Head of caudate nucleus (tissue), 42 donors: ENCODE results near the gene ALAS1.
A peak's percentile ranks its signal among the peaks of the same experiment; 100 is the strongest.
"Not testable (repeated sequence)": the region's sequence is repeated elsewhere in the genome, so short reads cannot be mapped to it uniquely, and the experiment has no call there.

Experiments used
- DNase-seq, 42 donors: peaks; one replicate each; pipeline versions ENCODE4 v3.0.0 to v3.0.0-alpha.2; 2020 to 2021; ENCODE audit warnings: mixed read lengths in 7 of 42
- intact Hi-C: fragments of 100-400 bp; cut with DNase I; formaldehyde crosslinking; loops from one replicate; pipeline ENCODE4 v1.15.0; 2022

The ALAS1 gene

DNA sequence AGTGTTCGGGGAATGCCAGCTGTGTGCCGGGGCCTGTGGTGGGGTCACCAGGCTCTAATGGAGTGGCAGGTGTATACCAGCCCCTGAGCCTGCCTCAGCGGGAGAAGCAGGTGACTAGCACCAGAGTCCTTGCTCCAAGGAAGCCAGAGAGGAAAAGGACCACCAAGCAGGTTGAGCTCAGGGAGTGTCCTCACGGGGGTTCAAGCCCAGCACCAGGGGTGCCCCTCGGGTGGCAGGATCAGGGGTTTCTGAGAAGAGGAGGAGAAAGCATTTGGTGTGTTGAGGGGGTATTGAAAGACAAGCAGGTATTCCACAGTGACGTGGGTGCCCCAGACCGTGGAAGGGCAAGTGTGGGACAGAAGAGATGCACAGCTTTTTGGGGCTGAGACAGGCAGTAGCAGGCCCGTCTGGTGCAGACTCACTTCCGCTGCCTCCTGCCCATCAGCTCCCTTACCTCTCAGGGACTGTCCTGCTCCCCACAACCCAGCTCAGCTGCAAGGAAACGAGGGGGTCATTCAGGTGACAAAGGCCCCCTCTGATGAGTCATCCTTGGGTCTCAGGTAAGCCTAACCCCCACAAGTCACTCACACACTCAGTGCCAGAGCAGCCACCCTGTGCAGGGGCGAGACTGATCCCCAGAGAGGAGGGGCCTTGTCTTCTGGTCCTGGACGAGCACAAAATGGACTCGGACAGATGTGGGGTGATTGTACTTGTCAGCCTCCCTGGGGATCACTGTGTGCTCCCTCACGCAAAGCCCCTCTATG lies 22.4 kb upstream of the ALAS1 start:
- intact Hi-C loops: no loop called here
- no peak for DNase-seq

DNA sequence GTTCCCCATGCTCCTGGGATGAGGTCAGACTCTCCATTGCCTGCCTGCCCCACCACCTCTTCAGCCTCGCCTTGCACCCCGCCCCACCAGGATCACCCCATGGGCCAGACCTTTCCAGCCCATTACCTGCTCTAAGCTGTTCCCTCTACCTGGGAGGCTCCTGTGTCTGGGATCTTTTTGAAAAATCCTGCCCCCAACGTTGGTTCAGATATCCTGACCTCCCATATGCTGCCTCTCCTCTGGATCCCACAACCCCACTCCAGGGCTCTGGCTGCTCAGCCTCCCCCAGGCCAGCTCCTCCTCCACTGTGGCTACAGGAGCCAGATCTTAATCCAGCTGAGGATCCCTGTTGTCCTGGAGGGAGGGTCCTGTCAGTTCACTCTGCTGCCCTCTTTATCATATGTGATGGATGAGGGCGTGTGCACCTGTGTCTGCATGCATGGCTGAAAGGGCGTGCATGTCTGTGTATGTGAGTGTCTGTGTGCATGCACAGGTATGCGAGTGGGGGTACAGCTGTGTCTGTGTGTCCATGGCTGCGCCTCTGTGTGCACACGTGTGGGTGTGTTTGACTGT lies 21.7 kb upstream of the ALAS1 start:
- DNase-seq: no peak
- intact Hi-C loops: no loop called here

DNA sequence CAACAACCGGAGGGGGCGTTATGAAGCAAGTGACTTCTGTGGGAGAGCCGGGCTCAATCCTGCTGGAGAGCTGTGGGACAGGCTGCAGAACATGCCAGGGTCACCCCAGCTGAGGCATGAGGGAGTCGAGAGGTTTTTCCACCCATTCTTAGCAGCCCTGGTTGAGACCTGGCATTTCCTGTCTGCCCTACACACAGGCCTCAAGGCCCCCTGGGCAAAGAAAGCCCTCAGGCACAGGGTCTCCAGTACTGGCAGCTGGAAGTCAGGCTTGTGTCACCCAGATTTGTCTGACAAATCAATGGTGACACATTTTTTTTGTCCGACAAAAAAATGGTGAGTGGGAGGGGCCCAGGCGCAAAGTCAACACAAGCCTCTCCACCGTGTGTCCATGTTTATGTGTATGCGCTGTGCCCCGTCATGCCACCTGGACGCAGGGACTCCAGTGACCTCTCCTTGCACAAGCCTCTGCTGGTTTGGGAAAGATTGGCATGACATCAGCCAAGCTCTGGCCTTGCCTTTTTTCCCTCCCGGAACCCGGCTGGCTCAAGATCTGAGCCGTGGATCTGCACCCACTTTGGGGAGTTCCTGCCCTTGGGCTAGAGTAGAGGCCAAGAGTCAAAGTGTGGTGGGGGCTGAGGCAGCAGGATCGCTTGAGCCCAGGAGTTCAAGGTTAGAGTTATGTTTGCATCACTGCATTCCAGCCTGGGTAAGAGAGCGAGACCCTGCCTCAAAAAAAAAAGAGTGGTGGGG lies 20.8 kb upstream of the ALAS1 start:
- intact Hi-C loops: no loop called here
- DNase-seq: no peak

DNA sequence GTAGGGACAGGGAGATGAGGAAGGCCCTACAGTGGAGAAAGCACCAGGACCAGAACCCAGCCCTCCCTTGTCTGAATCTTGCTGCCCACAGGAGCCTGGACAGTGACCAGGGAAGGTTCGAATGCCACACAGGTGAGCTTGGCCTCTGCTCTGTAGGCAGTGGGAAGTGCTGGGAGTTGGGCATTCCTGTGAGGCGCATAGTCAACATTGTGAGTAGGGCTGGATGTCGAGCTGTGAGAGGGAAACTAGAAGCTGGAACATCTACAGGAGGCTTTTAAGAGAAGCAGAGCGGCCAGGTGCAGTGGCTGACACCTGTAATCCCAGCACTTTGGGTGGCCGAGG lies 20.3 kb upstream of the ALAS1 start:
- DNase-seq: no peak
- intact Hi-C loops: no loop called here

DNA sequence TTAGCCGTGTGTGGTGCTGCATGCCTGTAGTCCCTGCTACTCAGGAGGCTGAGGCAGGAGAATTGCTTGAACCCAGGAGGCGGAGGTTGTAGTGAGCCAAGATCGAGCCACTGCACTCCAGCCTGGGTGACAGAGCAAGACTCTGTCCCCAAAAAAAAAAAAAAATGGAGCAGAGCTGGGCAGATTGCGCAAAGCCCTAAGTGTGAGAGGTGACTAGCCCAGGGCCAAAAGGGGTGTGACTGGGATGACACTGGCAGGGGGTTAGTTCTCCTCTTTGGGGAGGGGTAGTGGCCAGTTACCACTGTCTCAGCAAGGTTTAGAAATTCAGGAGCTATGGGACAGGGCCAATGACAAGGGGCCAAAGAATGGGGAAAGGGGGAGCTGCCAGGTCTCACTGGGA lies 19.8 kb upstream of the ALAS1 start:
- DNase-seq, intact Hi-C loops: not testable (repeated sequence)

DNA sequence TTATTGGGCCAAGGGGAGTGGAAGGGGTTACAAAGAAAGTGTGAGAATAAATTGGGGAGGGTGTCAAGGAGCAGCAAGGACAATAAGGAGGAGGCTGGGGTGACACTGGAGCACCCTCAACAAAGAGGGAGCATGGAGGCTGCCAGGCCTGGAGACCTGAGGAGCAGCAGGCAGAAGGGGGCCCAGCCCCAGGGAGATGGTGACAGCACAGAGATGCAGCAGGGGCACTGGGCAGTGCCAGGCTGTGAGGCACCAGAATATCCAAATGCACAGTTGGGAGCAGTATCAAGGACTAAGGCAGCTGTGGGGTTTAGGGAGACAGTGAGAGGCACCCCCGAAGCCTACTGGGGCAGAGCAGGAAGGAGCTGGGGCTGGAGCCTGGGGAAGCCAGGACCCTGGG lies 19.4 kb upstream of the ALAS1 start:
- intact Hi-C loops: no loop called here

DNA sequence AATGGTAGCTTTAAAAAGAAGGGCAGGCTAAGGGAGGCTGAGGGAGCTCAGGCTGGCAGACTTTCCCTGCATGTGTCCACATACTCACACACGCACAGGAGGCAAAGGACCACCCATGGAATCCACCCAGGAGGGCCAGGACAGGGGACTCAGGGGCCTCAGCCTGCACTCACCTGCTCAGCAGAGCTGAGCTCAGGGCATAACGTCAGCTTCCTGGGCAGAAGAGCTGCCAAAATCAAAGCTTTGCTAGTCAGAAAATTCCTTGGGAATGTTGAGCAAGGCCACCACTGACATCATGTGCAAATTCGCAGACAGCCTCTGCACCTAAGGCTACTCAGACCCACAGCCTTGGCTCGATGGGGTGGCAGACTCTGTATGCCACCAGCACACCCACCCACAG lies 16.4 kb upstream of the ALAS1 start:
- no peak for DNase-seq

More for the DNA sequence above, 19.4 kb upstream of the ALAS1 start:
- no peak for DNase-seq

DNA sequence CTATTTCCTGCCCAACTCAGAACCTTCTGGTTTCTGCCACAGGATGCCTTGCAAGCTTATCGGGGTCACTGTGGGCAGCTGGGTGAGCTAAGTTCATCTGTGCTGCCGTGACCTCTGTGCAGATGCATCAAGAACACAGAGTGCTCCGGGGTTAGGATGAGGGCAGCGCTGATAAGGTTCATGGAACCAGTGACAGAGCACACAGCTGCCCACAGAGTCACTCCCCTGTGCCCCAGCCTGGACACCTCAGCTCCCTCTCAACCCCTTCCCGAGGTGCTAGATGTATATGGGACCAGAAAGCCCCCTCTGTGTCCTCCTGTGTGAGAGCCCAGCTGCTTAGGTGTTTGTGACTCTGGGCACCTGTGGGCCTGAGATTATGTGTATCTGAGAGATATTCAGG lies 15.8 kb upstream of the ALAS1 start:
- DNase-seq: no peak
- intact Hi-C loops: no loop called here

More for the DNA sequence above, 16.4 kb upstream of the ALAS1 start:
- intact Hi-C loops: no loop called here

DNA sequence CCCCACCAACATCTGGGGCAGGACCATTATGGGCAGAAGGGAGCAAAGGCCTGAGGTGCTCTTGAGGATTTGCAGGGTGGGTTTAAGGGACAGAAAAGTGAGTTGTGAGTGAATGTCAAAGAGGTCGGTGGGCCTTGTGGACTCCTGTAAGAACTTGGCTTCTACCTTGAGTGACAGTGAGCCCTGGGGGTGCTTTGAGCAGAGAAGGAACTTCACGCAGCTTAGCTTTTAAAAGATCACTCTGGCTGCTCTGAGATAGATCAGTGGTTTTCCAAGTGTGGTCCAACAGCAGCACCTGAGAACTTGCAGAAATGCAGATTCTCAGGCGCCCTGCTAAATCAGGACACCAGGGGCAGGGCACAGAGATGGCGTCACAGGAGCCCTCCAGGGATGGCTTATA lies 15.3 kb upstream of the ALAS1 start:
- DNase-seq: no peak
- intact Hi-C loops: no loop called here

DNA sequence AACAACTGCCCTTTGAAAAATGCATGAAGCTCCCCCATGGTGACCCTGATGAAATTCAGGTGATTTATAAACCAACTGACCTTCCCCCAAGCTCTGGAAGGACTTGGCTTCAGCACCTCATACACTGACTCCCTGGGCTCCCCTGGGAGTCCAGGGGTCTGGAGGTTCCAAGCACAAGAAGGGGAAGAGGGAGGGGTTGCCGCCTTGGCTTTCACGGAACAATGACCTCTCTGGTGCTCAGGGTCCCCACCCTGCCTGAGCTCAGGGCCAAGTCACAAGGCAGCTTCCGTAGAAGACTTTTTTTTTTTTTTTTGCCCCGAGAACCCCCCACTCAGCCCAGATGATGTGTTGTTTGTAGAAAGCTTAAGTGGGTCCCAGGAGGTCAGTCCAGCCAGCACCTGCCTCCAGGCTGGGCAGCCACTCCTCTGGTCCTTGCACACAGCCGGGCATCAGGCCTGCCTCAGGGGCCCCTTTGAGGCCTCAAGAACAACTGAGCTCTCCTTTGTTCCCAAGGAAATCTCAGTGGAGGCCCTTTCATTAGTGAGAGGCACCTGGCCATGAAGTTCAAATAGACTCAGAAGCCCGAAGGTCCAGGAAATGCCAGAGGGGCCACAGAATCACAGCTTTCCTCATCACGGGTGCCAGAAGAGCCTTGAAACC lies 14.0 kb upstream of the ALAS1 start:
- DNase-seq: no peak
- intact Hi-C loops: no loop called here

DNA sequence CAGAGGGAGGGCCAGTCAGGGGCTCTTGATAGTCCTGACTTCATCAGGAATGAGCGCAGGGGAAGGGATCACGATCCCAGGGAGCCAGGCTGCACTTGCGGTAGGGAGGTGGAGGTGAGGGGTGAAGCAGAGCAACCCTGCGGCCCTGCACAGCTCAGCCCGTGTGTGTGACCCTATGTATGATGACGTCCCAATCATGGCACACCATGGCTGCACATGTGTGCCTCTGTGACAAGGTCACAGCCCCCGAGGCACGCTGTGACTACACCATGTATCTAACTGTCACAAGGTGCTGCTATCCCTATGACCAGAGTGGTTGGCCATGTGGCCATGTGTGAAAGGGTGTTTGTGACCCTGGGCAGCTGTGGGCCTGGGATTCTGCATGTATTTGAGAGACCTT lies 13.3 kb upstream of the ALAS1 start:
- DNase-seq: no peak
- intact Hi-C loops: no loop called here

DNA sequence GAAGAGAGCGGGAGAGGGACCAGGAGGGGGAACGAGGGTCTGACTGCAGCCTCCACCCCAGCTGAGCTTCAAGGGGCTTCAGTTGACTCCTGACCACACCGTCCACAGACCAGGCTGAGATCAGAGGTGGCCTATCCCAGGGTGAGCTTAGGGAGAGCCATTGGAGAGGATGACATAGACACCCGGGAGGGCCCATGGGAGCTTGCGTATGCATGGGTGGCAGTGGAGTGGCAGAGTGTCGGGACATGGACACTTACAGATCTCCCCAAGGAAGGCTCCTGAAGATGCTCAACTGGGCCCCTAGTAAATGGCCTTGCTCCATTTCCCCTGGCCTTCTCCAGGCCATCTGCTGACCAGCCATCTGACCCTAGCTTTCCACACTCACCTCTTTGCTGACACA lies 12.6 kb upstream of the ALAS1 start:
- DNase-seq: no peak
- intact Hi-C loops: no loop called here

DNA sequence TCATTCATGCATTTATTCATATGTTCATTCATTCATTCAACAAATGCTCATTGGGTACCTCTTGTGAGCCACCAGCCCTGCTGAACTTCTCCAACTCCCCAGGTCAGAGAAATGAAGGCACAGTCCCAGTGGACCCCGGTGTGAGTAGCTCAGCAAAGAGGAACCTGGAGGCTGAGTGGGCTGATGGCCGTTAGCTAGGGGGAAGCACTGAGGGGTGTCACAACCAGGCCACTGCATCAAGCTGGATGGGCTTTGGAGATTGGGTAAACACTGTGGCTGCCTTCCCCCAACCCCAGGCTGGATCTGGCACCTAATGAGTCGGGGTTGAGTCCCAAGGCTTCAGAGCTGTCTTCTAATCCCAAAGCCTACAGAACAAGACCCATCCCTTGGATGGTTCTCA lies 12.1 kb upstream of the ALAS1 start:
- intact Hi-C loops: no loop called here
- no peak for DNase-seq

DNA sequence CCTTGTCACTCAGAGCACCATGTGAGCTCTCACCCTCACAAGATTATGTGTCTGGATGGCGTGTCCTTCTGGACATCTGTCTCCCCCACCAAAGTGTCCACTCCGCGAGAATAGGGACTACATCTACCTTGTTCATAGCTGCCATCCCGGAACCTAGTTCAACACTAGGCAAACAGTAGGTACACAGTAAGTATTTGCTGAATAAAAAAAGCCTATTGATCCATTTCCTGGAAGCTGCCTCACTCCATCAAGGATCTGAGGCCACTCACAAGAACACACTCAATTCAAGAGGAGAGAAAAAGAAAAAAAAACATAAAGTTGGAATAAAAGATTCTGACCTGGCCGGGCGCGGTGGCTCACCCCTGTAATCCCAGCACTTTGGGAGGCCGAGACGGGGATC lies 11.2 kb upstream of the ALAS1 start:
- no peak for DNase-seq
- intact Hi-C loops: no loop called here

DNA sequence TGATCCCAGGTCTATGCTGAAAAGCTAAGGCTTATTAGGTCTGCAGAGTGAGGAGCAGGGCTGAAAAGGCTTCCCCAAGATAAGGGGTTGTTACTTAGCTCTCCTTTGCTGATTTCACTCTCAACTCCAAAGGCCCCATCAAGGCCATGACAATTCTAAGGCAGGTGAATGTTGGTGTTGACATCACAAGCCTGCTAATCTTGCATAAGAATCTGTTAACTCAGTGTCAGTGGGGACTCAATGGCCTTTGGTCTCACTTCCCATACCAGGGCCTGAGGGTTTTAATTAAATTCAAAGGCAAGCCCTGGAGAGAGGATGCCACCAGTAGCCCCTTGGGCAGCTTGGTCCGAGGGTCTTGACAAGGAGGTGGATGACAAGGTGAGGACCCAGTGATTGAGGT lies 9.4 kb upstream of the ALAS1 start:
- no peak for DNase-seq
- intact Hi-C loops: no loop called here

DNA sequence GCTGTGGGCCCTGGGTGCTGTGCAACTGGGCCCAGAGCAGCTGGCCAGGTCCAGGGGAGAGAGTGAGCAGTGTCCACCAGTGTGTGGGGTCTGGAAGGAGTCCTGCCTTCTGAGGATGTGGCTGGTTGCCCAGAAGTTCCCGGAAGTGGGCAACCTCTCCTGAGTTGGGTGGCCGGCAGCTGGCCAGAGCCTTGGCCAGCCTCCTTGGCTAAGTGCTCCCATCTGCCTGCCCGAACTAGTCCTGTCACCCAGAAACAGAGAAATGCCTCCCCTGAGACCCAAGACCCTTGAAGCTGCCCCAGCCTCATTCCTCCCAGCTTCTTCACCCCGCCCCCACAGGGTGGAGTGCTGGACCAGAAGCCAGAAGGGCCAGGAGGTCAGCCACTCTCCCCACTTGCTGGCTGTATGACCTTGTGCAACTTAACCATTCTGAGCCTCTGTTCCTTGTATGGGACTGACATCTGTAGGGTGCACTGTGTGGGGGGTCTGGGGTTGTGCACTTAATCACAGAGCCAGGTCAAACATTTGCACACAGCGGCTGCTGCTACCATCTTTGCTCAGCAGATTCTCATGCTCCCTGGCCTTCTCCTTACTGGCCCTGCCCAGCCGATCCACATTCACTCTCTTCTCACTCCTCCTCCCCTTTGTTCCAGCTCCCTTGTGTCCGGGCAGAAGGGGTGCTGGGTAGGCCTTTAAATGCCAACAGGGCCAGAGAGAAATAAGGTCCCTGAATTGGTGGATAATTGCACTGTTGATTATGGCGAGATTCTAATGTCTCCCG lies 7.5 kb upstream of the ALAS1 start:
- intact Hi-C loops: no loop called here
- DNase-seq: peak in 41 of 42 donors; percentile 14 to 79 (median 51)

DNA sequence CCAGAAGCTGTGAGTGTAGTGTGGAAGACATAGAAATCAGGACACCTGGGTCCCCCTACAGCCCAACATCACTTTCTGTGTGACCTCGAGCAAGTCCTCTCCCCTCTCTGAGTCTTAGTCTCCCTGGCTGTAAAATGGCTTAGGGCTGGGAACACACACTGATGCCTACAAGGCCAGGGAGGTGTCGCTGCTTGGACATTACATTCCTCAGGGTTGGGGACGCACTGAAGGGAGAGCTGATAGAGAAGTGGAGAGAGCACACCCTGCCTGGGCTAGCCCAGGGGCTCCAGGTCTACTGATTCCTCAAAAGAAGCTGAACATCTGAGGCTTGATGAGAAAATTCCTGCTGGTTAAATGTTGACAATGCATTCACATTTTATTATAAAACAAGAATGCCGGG lies 6.3 kb upstream of the ALAS1 start:
- intact Hi-C loops: no loop called here
- no peak for DNase-seq

DNA sequence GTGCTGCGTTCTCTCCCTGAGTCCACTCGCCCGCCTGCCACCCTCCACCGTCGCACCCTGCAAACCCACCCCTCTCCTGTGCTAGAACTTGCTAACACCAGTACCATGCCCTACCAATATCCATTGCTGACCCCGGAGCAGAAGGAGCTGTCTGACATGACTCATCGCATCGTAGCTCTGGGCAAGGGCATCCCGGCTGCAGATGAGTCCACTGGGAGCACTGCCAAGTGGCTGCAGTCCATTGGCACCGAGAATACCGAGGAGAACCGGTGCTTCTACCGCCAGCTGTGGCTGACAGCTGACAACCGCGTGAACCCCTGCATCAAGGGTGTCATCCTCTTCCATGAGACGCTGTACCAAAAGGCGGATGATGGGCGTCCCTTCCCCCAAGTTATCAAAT lies 4.9 kb upstream of the ALAS1 start:
- peak; percentile 24 to 93 (median 79) for DNase-seq

More for the DNA sequence above, 4.9 kb upstream of the ALAS1 start:
- intact Hi-C loops: no loop called here
